ENCODE data around the gene KCNQ1.

DNA sequence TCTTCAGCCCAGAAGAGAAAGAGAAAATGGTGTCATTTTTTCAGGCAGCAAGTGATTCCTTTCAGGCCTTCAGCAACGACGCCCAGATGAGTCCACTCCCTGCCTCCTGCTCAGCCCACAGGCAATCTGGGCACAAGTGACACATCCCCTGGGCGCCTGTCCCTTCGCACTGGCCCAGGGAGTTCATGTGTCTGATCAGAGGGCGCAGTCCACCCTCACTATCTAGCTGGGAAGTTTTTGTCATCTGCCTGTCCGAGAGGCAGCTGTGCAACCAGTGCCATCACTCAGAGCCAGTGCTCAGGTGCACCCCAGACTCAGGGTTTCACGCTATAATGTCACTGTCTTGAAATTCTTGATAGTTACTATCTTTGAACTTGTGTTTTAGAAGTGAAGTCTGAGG is 256.4 kb downstream of the KCNQ1 start:
- no peak for TF ChIP-seq POLR2A (IDR thresholded peaks at IDR 0.05; ENCODE audit: low read depth, low read length)
- TF ChIP-seq TAF1 (IDR thresholded peaks at IDR 0.05; ENCODE audit: borderline replicate concordance, low read depth, low read length) = no peak
- TF ChIP-seq POLR2AphosphoS5 (IDR thresholded peaks at IDR 0.05; ENCODE audit: low read depth, low read length) = no peak

Measured in GM12892 (cell line).